ENCODE data around the gene TST.
"Not testable (repeated sequence)": the region's sequence is repeated elsewhere in the genome, so short reads cannot be mapped to it uniquely, and the experiment has no call there.

The TST gene

DNA sequence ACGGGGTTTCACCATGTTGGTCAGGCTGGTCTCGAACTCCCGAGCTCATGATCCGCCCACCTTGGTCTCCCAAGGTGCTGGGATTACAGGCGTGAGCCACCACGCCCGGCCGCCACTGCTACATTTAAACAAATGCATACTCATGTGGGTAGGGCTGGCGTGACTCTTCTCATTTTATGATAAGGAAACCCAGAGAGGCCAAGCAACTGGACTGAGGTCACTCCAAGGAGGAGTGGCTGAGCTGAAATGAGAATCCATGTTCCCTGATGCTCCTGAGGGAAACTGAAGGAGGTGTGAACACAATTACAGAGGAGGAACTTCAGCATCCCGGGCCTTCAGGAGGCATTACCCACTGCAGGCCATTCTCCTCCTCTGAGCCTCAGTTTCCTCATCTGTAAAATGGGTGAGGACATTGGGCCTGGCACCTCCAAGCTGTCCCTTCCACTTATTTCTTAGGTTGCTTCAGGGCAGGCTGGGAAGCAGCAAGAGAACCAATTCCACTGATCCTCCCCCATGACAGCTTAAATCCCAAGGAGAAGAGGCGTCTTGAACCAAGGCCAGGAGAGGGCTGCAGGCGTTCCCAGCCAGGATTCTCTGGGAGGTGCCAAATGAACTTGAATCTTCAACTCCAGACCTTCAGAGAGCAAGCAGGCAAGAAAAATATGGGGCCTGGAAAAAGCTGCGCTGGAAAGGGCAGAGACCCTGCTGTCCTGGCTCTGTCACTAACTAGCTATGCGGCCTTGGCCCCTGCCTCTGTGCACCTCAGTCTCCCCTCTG, 2.9 kb downstream of the TST start:
- DNase-seq = no peak

DNA sequence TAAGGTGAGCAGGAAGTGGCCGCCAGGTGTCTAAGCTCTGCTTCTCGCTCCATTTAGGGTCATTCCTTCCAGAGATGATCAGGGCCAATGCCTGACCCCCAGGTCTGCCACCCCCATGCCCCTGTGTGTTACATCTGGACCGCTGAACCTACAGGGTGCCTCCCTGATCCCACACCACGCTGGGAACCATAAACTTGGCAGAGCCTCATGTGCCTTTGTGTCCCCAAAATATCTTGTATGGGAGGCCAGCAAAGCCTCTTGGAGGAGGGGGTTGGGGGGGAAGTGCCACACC, 3.7 kb downstream of the TST start:
- no peak for DNase-seq

DNA sequence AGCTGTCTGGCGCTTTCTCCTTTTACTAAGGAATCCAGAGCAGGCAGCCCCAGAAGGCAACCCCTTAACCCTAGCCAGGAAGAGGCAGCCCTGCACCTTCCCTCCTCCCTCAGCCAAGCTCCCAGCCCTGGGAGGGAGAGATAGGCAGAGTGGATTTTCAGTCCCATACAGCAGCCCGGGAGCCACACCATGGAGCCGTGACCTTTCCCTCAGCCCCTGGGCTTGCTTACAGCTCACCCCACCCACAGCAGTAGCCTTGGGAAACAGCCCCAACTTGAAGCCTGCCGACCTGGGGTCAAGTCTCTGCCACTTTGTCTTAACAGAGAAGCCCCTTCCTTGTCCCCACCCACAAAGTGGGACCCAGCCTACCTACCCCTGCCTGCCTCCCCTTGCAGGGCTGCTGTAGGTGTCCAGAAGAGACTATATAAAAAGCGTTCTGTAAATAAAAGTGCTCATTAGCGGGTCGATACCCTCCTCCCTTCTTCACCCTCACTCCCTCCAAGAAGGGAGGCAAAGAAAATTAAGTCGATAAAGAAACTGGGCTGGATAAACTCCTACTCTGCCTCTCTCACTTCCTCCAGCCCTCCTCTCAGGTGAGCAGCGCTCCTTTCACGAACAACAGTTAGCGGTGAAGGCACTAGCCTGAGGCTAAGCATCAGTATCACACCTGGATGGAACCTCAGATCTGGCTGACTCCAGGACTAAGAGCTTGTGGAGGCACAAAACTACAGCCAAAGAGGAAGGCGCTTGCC, 4.2 kb downstream of the TST start:
- DNase-seq = no peak

DNA sequence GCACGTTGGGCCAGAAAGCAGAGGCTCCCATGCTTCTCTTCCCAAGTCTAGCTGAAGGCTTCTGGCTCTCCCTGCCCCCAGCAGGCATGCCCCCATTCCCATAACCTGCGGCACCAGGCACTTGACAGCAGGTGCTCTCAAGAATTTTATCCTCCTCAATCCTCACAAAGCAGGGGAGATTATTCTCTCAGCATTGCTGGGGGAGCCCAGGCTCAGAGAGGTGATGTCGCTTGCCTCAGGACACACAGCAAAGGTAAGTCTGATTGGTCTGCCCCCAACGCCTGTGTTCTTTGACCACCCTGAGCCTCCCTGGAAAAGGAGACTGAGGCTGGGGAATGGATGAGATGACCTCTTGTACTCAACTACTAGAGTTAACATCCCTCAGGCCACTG, 4.8 kb downstream of the TST start:
- DNase-seq = no peak

DNA sequence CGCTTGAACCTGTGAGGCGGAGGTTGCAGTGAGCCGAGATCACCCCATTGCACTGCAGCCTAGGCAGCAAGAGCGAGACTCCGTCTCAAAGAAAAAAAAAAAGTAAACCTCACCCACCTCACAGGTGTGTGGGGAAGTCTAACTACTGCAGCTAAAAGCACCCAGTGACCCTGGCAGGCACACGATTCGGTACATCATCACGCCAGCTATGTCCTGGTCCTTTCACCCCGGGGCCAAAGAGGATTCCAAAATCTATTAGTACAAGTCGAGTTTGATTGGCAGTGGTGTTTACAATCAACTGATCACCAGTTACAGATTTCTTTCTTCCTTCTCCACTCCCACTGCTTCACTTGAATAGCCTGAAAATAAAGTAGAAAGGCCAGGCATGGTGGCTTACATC, 6.3 kb downstream of the TST start:
- no peak for DNase-seq

DNA sequence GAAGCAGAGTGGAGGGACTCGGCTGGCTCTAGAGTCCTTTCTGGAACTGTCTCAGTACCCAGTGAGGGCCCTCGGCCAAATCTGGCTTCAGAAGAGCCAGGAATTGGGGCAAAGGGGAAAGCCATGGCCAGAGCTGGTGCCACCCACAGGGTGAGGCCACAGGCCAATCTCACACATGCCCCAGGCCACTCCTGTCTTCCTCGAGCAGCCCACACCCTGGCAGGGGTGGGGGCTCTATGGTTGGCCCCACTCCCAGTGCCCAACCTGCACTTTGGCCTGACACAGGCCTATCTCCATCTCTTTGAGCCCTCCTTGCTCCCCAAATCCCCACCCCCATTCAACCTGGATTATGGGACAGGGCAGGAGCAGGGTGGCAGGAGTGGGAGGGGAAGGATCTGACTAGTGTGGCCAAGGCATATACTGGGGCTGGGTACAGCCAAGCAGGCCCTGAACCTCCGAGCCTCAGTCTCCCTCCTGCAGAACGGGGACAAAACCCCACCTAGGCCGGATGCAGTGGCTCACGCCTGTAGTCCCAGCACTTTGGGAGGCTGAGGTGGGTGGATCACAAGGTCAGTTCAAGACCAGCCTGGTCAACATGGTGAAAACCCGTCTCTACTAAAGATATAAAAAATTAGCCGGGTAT, 6.9 kb downstream of the TST start:
- DNase-seq = peak in 23 of 56 donors; percentile 16 to 62 (median 39)

DNA sequence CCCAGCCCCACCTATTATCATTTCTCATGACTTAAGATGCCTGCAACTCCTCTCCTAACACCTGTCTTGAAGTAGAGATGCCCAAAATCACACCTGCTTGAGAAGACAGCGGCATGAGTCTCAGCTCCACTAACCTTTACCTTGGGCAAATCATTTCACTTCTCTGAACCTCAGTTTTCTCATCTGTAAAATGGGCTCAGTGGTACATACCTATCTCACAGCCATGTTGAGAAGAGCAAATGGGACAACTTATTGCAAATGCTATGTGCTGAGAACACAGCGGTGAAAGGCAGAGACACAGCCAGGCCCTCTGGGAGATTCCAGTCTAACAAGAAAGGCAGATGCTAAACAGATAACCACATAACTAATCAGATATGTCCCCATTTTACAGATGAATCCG, 7.8 kb downstream of the TST start:
- DNase-seq = no peak

DNA sequence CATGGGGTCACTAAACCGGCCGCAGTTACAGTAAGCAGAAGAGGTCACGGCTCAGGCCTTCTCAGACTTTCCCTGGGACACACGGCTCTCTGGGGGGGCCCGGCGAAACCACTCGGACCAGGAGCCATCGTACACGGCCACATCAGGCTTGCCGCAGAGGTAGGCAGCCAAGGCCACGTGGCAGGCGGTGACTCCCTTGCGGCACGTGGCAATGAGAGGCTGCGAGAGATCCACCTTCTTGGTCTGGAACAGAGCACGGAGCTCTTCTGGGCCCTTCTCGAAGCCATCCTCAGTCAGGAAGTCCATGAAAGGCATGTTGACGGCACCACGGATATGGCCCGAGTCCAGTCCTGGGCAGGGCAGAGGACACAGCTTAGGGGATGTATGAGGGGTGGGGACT, 8.3 kb downstream of the TST start:
- no peak for DNase-seq

DNA sequence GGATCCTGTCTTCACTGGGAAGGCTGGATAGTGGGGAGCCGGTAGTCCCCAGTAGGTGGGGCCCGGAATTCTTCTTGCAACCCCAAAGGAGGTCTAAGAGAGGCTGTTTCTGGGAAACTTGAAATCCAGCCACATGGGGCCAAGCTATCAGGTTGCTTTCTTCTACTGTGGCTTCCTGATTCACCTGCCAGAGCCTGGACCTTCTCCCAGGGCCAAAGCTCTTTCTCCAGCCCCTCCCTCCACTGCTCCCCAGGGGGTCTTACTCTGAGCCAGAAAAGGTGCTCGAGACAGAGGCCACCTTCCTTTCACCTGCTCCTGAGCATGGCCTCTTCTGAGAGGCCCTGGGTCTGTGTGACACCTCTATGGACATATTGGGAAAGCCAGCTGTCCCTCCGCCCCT, 9.1 kb downstream of the TST start:
- no peak for DNase-seq

DNA sequence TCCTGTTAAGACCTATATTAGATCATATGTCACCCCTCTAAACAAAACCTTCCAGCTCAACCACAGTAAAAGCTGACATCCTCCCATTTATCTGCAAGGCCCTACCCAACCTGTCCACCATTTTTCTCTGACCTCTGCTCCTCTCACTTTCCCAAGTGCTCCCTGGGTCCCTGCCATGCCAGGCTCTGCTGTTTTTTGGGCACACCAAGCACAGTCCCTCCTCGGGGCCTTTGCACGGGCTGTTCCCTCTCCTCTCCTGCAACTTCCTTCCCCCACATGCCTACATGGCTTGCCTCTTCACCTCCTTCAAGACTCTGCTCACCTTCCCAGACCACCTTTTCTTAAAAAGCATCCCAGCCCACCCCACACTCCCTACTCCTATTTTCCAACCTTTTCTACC, 9.8 kb downstream of the TST start:
- no peak for DNase-seq

DNA sequence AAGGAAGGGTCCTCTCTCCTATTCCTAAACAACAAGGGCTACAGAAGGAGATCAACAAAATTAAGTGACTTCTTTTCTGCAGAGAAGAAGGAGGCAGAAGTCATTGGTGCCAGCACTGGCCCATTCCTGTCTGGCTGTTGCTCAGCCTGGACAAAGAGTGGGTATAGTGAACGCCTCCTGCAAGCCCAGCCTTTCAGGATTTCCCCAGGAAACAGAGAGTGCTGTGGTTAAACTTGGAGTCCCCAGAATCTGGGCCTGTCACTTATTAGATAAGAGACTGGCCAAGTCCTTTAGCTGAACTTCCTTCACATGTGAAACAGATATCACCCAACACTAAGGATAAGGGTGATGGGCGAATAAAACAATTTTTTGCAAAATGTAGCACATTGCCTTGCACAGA, 10.9 kb downstream of the TST start:
- DNase-seq = no peak

DNA sequence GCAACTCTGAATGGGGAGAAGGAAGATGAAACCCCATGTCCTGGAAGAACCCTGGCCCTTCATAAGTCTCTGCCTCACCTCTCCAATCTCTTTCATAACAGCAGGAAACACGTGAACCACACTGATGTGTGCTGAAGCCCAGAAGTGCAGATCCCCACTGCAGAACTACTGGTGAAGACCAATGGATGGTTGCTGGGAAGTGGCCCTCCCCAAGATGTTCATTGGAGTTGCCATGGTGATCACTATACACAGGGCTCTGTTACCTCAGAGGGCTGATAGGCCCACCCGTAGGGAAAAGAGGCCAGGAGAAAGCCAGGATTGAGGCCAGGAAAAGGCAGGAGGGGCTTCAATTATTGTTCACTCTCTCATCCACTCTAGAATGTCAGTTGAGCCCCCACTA, 11.6 kb downstream of the TST start:
- DNase-seq = no peak

DNA sequence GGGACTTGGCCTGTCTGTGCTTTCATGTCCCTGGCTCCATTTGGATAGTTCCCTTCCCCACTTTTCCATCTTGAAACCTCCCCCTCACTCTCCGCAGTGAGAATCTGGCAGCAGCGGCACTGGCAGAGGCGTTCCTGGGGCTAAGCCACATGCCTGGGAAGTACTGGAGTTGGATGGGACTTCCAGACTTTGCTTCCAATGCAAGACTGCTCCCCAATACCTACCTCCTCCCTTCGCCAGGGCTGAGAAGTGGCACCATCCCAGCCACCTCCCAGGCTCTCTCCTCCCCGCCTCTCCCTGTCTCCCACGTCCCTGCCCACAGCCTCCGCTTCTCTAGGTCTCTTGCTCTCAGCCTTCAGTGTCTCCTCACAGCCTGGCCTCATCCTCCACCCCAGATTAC, 16.6 kb downstream of the TST start:
- peak in 3 of 56 donors; percentile 11 to 19 (median 14) for DNase-seq

DNA sequence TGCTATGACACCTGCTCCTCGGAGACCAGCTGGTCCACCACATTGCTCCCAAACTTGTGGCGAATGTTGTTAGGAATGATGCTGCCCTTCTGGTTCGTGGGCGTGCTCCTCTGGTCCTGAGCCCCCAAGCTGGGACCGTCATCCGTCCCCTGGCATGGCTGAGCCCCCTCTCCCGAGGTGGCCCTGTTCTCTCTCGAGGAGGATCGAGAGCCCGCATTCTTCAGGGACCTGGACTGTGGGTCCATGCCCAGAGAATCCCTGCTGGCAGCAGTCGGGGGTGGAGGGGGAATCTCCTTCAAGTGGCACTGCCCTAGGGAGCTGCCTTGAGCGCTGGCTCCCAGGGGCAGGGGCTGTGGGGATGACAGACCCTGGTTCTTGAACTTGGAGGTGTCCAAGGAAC, 17.4 kb downstream of the TST start:
- no peak for DNase-seq

DNA sequence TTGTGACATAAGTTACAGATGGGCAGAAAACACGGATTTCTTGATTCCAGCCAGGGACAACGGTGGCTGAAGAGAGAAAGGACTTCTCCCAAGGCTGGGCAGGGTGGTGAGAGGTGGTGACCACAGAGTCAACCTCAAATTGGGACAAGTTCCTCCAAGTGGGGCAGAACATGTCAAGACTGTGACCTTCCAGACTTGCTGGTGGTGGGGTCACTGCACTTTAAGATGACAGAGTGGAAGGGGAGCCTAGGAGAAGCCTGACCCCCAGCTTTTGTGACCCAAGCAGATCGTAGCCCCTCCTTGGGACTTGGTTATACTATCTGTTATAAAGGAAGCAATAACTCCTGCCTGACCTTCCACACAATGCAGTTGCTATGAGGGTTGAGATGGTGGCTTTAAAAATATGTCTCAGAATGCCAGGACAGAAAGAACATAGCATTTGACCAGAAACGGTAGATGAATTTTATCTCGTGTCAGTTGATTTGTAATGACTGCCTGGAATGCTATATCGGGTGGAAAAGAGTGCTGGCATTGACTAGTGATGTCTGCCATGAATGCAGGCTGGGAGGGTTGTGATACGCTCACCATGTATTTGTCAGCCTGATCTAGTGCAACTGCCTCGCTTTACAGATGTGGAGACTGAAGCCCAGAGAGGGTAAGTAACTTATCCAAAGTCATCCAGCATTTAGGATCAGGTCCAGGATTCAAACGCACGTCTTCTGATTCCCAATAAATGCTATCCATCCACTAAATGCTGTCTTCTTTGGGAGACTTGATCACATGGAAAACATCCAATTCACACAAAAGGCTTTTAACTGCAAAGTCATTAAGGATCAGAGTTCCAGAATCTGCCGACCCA, 18.3 kb downstream of the TST start:
- DNase-seq = no peak

DNA sequence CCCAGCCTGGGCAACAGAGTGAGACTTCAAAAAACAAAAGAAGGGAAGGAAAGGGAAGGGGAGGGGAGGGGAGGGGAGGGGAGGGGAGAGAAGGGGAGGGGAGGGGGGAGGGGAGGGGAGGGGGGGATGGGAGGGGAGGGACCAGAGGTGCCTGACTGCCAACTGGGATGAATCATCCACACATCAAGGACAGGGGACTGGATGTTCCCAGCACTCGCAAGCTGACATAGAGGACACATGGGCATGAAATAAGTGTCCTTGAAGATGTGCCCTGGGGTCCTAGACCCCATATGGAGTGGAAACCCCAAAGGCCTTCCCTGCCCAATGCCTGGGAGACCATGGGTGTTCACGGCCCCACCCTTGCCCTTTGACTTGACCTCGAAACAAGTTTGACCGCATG, 19.8 kb downstream of the TST start:
- DNase-seq = peak in 1 of 56 donors; percentile 27

DNA sequence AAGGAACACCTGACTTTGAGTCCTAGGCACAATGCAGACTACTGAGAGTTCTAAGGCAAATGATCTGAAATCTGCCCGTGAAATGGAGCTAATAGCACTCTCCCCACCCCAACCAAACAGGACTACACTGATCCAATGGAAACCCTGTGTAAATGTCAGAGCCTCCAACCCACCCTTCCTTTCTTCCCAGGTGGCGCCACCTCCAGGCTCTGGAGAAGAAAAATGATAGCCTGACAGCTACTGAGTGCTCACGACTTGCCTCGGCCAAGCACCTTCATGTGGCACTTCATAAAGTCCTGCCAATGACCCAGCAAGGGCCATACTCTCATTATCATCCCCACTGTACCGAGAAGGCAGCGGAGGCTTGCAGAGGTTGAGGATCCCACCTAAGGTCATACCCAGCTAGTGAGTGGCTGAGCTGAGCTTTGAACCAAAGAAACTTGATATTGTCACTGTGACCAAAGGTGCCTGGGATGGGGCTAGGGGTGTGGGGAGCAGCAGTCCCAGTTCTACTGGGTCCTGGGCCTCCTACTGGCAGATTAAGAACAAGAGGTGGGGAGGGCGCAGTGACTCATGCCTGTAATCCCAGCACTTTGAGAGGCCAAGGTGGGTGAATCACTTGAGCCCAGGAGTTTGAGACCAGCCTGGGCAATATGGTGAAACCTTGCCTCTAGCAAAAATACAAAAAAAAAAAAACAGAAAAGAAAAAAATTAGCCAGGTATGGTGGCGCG, 20.5 kb downstream of the TST start:
- no peak for DNase-seq

DNA sequence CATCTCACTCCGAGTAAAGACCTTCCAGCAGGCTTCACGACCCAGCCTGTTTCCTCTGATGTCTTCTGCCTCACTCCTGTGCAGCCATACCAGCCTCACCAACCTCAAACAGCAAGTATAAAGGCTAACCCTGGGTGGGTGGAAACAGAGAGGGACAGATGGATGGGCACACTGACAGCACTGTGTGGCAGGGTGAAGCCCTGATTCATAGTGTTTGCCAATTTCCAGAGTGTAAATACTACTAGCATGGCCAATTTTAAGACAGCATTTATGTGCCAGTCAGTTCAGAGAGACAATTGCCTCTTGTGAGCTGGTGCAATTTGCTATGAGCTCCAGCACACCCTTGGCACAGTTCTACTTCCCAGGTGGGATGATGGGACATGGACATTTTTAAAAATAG, 21.5 kb downstream of the TST start:
- no peak for DNase-seq

DNA sequence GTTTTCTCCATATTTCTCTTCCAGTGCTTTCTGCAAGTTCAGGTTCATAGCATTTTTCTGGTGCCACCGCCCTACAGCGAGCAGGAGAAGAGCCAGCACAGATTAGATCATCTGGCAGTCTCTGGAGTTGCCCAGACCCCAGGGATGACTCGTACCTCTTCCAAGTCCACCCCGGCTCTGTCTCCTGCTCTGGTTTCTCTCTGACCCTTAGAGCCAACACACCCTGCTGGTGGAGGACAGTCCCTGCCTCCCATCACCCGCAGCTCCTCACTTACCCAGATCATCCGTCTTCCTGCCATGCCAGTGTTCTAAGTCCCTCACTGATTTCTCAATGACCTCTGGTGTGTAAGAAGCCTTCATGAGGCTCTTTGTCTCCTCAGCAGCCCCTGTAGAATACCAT, 28.0 kb downstream of the TST start:
- DNase-seq = no peak

DNA sequence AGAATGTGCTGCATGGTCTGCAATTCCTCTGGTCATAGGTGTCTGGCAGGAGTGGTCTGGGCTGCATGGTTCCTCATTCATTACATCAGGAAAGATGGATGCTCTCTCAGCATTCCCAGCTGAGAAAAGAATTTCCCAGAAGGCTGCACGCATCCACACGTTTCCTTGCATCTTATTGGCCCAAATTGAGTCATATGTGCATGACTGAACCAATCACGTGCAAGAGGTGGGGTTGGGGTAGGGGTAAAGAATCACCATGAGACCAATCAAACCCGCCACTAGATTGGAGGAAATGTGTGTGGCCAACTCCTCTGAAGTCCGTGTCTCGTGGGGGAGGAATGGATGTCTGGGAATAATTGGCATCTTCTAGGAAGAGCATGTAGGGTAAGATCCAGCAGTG, 28.8 kb downstream of the TST start:
- DNase-seq = no peak

DNA sequence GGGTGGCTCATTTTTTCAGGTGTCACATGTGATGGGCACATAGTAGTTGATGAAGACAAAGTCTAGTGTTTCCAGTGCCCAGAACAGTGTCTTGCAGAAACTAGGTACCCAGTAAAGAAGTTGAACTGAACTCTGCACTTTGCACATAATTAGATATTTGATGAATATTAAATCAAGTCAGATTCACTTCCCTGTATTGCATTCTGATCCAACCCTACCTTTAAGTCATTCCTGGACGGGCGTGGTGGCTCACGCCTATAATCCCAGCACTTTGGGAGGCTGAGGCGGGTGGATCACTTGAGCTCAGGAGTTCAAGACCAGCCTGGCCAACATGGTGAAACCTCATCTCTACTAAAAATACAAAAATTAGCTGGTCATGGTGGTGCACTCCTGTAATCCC, 30.2 kb downstream of the TST start:
- not testable (repeated sequence) for DNase-seq
